GM06990 (cell line): Measurements from ENCODE around the gene MAPK12.

ENCODE experiments used
- DNase-seq: peaks from one replicate; pipeline ENCODE4 v3.0.0-alpha.2; 2011; ENCODE audit not compliant: insufficient read length; ENCODE audit errors: extremely low read depth
- H3K27me3 ChIP-seq: replicated peaks from 2 replicates; pipeline ENCODE4 v1.6.0; 2011; ENCODE audit warnings: low read length; ENCODE audit not compliant: control insufficient read depth, insufficient read depth
- H3K36me3 ChIP-seq: 2 replicates; pipeline ENCODE4 v1.5.1; 2011; ENCODE audit warnings: low read length; ENCODE audit not compliant: control insufficient read depth, insufficient read depth
- H3K4me3 ChIP-seq: replicated peaks from 2 replicates; pipeline ENCODE4 v1.5.1; 2011; ENCODE audit warnings: low read depth, mild to moderate bottlenecking, control low read depth, low read length
- CTCF ChIP-seq: IDR thresholded peaks from 2 replicates; pipeline ENCODE4 v1.5.1; 2011; ENCODE audit warnings: low read length, control low read depth, mild to moderate bottlenecking, inconsistent platforms; ENCODE audit not compliant: insufficient read depth, poor library complexity, severe bottlenecking

MAPK12 gene

GRCh38 chr22:50289942-50290630, 28.6 kb upstream of the MAPK12 start:
- Histone ChIP-seq H3K4me3 (no peak overlapping the region), H3K36me3 (peaks cover 51% of the 10 kb centered on the region), H3K27me3 (no peaks in the 10 kb centered on the region)
- no peak for TF ChIP-seq CTCF
- no peak for DNase-seq

GRCh38 chr22:50289151-50289941, 27.9 kb upstream of the MAPK12 start:
- Histone ChIP-seq H3K4me3 (no peak overlapping the region), H3K27me3 (no peaks in the 10 kb centered on the region), H3K36me3 (peaks cover 51% of the 10 kb centered on the region)
- no peak for DNase-seq
- TF ChIP-seq CTCF = no peak

- H3K4me3 ChIP-seq = no peak overlapping the region
- no peak for TF ChIP-seq CTCF
- DNase-seq = no peak
- H3K27me3 ChIP-seq = no peaks in the 10 kb centered on the region
- peaks cover 61% of the 10 kb centered on the region for H3K36me3 ChIP-seq
Measured at GRCh38 chr22:50287731-50288130, 26.2 kb upstream of the MAPK12 start.

- Histone ChIP-seq H3K36me3 (peaks cover 65% of the 10 kb centered on the region), H3K4me3 (no peak overlapping the region), H3K27me3 (no peaks in the 10 kb centered on the region)
- no peak for DNase-seq
- no peak for TF ChIP-seq CTCF
Measured at GRCh38 chr22:50286701-50287318, 25.3 kb upstream of the MAPK12 start.

GRCh38 chr22:50286275-50286674, 24.8 kb upstream of the MAPK12 start:
- no peak for DNase-seq
- Histone ChIP-seq H3K27me3 (no peaks in the 10 kb centered on the region), H3K36me3 (peaks cover 69% of the 10 kb centered on the region), H3K4me3 (no peak overlapping the region)
- no peak for TF ChIP-seq CTCF
